Suprapubic skin (tissue), 3 donors: ENCODE results near the gene DGKE.

Source experiments
- POLR2A ChIP-seq, 2 donors: fragments of 450-650 bp; IDR thresholded peaks; one replicate each; pipeline ENCODE4 v1.6.1; 2017; ENCODE audit warnings: antibody characterized with exemption in 2 of 2, mild to moderate bottlenecking in 2 of 2, moderate library complexity in 2 of 2
- TF ChIP-seq, protein P1 (sequence below), 2 donors: fragments of 200-600 bp in 1 of 2; fragments of 450-650 bp in 1 of 2; sonication (generic) in 1 of 2; IDR thresholded peaks; one replicate each; pipeline ENCODE4 v1.5.1; 2016 to 2019; ENCODE audit warnings: antibody characterized with exemption in 2 of 2, mild to moderate bottlenecking in 1 of 2, moderate library complexity in 1 of 2

DNA sequence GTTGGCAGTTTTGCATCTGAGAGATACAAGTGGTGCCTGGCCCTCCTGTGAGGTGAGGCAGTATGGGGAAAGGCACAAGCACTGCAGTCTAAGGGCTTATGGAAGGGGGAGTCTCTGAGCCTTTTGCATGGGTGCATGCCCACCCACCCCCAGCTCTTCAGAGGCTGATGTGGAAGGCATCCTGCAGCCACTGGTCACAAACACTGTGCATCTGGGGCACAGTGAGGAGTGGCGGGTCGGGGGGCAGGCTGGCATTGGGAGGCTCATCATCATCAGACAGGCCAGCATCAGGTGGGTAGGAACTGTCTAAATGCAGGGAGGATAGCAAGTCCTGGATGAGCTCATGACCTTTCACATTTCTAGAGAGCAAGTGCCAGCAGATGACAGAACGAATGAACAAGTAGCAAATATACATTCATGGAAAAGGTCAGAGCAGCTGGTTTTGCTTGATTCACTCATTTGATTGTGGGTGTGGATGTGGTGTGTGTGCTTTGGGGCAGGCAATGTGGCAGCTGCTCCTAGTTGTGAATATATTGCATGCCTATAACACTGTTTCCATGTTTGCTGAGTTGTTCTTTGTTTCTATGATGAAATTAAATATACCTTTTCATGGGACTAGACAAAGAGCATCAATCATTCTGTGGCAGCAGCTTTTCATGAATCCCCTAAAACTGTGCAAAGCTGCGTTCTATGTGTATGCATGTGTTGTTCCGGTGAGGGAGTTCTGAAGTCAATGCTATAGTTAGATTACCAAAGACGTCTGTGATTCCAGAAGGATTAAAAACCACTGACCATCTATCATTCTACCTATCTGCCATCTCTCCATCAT is 50.7 kb downstream of the DGKE start:
- TF ChIP-seq, protein P1, sequence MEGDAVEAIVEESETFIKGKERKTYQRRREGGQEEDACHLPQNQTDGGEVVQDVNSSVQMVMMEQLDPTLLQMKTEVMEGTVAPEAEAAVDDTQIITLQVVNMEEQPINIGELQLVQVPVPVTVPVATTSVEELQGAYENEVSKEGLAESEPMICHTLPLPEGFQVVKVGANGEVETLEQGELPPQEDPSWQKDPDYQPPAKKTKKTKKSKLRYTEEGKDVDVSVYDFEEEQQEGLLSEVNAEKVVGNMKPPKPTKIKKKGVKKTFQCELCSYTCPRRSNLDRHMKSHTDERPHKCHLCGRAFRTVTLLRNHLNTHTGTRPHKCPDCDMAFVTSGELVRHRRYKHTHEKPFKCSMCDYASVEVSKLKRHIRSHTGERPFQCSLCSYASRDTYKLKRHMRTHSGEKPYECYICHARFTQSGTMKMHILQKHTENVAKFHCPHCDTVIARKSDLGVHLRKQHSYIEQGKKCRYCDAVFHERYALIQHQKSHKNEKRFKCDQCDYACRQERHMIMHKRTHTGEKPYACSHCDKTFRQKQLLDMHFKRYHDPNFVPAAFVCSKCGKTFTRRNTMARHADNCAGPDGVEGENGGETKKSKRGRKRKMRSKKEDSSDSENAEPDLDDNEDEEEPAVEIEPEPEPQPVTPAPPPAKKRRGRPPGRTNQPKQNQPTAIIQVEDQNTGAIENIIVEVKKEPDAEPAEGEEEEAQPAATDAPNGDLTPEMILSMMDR (IDR thresholded peaks at IDR 0.05), result no peak
- TF ChIP-seq POLR2A (IDR thresholded peaks at IDR 0.05), result no peak
